HG03196 (cell line): ENCODE measurements around the gene LRRC32.

Source experiments
- ATAC-seq: cut with Tn5 transposase; IDR thresholded peaks from one replicate; pipeline ENCODE4 v1.9.1; 2021; ENCODE audit not compliant: unreplicated experiment

Gene LRRC32

DNA sequence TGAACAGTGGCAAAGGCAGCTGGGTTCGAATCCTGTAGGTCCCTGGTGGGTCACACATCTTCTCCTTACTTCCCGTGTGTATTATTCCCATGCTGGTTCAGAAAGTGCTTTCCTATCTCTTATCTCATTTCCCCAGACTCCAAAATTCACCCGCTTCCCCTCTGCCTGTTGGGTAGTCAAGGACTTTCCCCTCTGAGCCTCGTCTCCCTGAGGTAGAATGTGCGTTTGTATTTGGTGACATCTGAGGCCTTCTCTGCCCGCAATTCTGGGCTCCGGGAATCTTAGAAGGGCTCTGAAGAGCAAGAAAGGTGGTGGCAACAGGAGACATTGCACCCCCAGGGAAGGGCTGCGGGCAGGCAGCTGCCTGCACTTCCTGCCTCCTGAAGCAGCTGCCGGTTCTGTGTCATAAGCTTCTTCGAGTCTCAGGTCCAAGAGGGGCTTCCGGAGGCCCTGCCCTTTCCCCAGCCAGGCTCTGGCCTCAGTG is 5.9 kb downstream of the LRRC32 start:
- ATAC-seq, result no peak

DNA sequence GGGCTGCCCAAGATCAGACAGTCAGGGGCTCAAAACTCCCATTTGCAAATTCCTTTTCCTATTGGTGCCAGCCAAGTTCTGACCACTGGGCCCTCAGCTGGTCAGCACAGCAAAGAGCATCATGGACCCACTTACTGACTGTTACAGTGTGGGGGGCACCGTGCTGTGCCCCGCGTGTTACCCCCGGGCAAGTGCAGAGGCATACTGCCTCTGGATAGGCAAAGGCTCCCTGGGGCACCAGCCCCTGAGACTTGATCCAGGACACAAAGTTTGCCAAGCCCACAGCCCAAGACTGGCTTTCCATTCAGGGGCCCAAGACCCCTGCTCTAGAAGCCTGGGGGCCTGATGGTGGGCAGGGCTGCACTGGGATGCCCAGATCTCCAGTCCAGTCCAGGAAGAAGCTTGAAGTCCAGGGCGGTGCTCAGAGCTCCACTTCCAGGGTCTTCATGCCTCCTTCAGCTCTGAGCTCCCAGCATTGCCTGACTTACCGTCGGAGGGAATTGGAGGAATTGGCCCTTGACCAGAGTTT is 6.6 kb downstream of the LRRC32 start:
- ATAC-seq, result no peak

DNA sequence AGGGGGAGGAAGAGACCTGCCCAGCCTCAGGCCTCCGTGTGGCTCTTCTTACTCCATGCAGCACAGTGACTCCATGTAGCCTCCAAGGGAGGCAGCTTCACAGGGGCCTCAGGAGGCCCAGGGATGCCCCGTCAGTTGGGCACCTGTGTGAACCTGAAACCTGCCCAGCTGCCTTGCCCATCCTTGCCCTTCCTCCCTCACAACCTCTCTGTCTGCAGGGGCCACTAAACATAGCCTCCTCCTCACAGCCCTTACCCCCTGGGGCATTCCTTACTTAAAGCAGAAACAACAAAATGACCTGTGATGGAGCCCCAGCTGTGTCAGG is 7.1 kb downstream of the LRRC32 start:
- ATAC-seq, result no peak

DNA sequence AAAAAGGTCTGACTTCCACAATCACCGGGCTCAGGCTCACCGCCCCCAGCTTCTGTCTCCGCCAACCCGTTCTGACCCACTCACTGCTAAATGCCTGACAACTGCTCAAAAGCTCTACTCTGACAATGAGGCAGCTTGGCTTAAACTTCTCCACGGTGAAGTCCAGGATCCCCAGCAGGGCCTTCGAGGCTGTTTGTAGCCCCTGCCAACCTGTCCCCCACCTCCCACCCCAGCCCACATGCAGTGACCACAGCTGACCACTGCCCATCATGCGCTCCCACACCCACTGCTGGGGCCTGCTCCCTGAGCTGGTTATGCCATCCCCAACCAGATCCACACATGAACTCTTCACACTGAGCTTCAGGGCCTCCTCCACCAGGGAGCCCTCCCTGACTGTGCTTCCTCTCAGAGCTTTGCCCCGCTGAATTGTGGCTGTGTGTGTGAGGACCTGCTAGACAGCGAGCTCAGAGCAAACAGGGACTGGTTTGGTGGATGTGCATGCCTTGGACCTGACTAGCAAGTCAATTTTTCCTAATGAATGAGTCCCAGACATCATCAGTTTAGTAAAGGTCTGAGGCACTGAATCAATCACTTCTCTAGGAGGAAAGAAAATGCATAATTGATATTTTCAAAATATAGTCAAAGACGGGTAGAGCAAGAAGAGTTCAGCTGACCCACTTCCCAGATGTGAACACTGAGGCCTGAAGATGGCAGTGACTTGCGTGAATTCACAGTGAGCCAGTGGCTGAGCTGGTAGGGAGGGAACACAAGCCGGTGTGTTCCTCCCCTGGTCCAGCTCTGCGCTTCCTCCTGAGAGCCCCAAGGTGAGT is 7.7 kb downstream of the LRRC32 start:
- no peak for ATAC-seq

DNA sequence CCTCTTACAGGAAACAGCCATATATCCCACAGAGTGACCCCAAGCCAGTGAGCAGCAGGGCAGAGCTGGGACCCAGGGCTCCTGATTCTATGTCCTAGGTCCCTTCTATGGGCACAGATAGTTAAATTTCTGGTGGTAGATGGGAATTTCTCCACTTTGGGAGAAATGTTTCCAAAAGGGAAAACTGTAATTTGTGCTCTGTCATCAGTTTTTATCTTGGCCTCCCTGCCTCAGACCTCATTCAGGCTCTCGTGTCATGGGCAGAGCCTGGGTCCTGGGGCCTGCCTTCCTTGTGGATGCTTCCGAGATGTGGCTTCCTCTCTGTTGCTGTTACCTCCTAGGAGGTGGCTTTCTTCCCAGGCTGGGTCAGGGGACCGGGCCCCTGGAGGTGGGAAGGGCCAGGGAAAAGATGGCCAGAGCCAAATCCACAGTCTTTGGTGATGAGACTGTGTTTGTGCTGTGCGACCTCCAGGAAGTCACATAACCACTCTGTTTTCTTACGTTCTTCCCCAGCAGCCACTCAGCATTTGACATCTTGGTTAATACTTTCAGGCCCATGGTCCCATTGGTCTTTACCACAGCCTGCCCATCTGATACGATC is 8.6 kb downstream of the LRRC32 start:
- ATAC-seq, result no peak

DNA sequence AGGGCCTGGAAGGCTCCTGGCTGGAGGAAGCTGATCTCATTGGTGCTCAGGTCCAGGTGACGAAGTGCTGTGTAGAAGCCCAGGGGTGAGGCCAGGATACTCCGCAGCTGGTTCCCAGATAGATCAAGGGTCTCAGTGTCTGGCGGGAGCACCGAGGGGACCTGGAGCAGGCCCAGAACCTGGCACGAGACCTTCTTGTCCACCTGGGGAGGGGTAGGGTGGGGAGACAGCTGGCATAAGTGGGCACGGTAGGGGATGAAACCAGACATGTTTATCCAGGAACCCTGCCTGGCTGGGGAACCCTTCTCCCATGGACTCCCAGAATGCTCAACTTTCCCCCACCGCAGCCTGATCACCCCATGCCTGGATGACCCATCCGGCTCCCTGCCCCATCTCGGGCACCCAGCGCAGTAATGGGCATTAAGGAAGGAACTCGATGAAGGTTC is 9.2 kb downstream of the LRRC32 start:
- ATAC-seq, result no peak

DNA sequence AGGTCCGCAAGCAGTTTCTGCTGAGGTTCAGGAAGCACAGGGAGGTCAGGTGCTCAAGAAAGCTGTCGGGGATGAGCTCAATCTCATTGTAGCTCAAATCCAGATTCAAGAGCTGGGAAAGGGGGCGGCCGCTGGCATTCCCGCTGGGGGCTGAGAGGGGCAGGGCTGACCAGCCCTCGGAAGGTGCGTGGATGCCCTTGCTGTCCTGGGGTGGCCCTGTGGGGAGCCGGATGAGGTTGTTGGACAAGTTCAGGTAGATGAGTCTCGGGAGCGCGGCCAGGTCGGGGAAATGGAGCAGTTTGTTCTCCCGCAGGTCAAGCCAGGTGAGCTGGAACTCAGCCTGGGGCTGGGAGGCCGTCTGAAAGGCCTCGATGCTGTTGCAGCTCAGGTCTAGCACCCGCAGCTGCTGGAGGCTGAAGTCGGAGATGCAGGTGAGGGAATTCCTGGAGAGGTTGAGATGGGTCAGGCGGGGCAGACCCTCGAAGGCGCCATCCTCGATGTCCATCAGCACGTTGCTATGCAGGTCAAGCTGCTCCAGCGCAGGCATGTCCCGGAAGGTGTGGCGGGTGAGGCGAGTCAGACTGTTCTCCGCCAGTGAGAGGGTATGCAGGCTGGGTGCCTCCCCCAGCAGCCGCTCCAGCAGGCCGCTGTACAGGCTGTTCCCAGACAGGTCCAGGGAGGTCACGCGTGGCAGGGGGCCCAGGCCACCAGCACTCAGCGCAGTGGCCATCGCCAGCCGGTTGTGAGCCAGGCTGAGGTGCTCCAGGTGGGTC is 9.8 kb downstream of the LRRC32 start:
- no peak for ATAC-seq

DNA sequence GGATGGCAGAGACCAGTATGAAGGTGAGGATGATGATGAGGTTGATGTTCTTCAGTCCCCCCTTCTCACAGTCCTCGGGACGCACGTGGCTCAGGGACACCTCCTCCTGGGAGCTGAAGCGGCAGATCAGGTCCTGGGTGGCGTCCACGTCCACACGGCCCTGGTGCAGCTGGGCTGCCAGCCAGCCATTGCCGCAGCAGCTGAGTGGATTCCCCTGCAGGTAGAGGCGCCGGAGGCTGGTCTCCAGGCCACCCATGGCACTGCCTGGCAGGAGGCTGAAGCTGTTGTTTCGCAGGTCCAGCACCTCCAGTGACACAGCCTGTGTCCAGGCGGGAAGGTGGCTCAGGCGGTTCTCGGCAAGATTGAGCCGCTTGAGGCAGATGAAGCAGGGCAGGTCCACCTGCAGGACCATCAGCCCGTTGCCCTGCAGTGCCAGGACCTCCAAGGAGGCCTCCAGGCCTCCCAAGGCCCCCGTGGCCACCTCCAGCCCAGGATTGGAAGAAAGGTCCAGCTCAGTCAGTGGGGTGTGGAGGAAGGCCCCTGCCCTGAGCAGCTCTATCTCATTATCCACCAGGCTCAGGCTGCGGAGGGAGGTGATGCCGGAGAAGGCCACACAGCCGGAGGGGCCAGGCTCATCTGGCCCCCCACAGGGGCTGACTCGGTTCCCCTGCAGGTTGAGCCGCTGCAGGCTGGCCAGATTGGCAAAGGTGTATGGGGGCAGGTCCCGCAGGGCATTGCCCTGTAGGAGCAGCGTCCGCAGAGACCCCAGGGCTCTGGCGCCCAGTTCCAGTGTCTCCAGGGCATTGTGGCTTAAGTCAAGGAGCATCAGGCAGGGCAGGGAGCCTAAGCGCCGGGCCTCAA is 10.6 kb downstream of the LRRC32 start:
- no peak for ATAC-seq

DNA sequence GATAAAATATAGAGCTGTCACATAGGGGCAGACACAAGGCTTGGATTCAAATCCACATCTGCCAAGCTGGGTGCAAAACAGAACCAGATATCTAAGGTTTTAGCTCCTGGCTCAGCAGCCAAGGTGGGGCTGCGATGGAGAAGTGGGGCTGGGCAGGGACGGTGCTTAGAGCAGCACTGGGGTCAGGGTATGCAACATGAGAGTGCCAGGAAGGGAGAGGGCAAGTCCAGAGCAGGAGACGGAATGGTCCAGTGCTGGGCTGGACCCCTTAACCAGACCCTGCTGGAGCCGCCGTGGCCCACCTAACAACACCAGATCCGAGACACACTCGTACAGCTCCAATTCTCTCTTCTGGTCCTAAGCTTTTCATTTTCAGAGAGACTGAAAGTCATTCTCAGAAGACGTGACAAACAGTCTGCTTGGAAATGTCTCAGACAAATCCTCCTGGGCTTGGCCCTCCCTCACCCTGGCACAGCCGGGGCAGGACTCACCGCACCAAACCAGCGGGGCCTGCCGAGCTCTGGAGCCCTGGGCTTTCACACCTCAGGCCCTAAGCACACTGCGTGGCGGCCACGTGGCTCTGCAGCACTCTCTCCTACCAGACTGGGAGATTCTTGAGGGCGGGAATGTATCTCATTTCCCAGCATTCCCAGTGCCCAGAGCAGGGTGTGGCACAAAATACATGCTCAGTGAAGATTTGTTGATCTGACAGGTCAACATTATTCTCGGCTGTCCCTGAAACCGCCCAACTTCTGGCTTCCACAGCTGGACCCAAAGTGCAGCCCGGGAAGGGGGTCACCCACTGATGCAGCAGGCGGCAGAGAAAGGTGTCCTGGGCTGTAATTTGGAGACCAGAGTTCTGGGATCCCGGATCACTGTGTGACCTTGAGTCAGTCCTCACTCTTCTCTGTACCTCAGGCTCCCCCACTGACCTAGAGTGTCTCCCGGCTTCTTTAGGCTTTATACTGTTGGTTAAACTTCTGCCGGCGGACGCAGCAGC is 11.6 kb downstream of the LRRC32 start:
- ATAC-seq, result no peak

DNA sequence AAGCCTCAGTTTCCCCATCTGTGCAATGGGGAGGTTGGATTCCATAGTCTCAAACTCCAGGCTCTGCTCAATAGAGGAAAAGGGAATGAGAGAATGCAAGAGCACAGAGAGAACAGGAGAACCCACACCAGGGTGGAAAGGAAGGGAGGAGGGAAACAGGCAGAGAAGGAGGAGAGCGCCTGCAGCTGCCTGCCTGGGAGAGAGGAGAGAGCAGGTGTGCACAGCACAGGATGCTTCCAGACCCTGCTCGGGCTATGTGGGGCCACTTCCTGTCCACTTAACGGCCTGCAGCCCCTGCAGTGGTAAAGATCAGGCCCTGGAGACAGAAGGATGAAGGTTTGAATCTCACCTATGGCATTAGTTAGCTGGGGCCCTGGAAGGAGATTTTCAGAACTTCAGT is 12.3 kb downstream of the LRRC32 start:
- ATAC-seq, result no peak

DNA sequence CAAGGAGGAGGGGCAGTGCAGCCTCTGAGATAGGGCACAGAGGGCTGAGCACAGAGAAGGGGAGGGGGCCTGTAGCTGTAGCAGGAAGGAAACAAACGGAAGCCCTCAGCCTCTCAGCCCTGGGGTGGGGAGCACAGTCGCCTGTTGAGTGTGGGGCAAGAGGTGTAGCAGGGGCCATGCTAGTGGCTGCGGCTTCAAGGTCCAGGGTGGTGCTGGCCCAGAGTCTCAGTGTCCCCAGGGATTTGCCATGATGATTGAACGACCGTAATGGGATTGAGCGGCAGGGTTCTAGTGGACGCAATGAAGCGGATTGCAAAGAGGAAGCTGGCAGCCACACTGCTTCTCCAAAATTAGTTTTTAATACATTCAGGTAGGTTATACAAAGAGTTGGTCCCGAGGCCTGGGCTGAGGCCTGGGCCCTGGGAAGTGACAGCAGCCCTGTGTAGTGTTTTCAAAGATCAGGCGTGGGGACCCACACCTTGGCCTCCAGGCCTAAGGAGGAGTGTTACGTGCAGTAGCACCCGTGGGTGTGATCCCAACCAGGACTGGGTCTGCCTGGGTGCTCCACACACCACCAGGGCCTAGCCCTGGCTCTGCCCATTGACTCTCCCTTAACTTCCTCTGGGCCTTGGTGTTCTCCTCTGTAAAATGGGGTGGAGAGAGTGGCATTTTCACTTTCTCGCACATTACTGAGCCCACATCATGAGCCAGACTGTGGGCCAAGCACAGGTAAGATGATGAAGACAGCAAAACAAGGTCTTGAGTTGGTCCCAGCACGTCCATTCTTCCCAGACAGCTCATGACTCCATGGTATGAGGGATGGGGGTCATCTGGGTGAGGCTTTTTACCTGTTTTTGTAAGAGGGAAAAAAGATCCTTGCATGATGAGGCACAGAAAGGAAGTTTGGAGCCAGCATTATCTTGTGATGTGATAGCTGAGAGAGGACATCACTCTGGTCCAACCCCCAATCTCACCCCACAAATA is 13.1 kb downstream of the LRRC32 start:
- ATAC-seq, result no peak

DNA sequence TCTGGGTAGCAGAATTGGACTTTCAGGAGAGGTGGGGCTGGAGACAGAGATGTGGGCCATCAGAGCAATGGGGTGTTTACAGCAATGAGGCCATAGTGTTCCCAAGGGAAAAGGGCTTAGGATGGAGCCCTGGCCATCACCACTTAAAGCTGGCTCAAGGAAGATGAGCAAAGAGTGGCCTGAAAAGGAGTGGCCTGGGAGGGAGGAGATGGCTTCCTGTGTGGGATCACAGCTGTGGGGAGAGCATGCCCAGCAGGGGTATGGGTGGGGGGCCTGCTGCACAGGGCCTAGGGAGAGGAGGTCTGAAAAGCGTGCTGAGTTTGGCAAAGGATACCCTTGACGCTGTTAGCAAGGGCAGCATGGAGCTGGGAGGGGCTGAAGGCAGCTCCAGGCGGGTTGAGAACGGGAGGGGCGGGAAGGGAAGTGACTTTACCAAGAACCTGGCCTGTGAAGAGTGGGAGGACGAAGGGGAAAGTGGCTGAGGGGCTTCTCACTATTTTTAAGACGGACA is 13.9 kb downstream of the LRRC32 start:
- ATAC-seq, result no peak

DNA sequence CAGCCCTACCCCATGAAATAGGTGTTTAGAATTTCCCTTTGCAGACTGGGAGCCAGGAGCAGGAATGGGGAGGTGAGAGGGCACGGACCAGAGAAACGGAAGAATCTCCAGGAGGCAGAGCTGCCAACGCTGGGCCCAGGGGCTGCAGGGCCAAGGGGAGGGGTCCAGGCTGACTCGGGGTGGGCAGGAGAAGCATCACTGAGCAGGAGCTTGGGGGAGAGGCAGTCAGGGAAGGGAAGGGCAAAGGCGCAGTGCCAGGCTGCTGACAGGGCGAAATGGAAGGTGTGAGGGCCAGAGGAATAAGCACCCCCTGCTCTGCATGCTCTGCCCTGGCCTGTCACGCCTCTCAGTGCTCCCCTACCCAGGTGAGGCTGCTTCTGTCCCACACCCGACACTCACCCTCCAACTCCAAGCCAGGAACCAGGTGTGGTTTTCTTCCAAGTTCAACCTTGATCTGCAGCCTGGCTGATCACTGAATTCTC is 14.5 kb downstream of the LRRC32 start:
- no peak for ATAC-seq

DNA sequence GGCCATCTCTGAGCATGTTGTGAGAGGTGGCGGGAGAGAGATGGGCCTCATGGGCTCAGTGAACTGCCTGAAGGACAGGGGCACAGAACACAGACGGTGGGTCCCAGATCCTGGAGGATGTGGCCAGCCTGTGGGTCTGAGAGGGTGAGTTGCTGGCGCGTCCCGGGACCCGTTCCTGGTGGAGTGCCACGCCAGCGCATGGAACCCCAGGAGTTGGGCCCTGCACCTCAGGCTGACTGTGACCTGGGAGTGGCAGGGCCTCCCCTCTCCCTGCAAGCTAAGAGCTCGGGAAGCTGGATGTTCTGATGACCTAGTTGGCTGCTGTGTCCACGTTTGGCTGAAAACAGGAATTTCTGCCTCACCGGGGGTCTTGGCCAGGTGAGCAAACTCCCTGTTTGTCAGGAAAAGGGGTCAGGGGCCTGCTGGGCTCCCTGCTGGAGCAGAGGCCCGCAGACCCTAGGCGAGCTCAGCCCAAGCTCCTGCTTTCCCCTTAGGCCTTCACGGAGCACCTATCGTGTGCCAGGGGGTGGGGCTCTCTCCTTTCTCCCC is 15.0 kb downstream of the LRRC32 start:
- ATAC-seq, result no peak

DNA sequence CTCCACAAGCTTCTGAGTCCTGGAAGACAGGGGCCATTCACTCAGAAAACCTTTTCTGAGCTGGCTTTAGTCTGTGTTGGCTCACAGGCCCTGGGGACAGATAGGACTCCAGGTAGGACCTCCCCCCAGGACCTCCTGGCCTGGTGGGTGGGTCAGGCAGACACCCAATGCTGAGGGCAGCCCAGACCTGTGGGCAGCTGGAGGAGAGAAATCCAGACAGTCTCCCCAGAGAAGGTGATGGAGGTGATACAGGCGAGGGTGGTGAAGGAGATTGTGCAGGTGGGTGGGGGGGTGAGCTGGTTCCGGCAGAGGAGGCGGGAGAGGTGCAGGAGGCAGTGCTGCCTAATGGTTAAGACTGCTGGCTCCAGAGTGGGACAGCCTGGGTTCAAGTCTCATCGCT is 15.6 kb downstream of the LRRC32 start:
- ATAC-seq, result no peak

DNA sequence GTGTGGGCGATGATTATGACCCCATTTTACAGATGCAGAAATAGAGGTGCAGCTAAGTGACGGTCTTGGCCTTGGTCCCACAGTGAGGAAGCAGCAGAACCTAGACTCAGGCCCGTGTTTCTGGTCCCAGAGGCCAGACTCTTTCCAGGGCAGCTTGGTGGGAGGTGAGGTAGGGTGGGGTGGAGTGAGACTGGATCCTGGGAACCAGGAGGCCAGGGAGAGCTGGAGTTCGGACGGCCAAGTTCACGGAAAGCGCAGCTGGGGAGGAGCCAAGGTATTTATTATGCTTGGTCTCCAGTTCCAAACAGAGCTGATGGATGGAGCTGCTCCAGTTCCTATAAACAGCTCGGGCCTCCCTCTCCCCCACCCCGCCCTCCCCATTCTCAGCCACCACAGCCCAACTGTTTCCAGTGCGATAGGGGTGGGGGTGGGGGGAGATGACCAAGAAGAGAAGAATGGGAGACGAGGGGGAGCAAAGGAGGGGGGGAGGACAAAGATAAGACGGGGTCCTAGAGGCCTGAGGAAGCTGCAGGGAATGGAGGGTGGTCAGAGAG is 16.2 kb downstream of the LRRC32 start:
- no peak for ATAC-seq

DNA sequence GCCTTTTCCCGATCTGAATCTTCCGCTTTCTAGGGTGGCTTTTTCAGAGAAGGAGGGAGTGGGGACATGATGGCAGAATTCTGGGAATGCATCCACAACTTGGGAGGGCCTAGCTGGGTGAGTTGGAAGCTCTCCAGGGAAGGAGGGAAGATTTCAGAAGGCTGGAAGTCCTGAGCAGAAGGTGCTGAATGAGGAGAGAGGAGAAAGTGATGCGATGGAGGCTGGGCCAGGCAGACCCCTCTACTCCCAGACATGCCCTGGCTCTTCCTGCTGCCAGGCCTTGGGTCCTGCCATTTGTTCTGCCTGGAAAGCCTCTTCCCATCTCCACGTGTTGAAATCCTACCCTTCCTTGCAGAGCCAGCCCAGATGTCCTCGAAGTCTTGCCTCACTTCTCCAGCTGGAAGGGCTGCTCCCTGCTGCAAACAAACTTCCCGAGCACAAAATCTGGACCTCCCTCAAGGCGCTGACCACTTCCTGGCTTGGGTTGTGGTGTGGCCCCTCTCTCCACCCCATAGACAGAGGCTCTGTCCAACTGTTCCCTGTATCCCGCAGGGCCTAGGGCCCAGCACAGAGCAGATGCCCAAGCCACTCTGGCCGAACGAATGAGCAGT is 16.8 kb downstream of the LRRC32 start:
- no peak for ATAC-seq
